Measurements from ENCODE around the gene TTC23.
A peak's percentile ranks its signal among the peaks of the same experiment; 100 is the strongest.

DNA sequence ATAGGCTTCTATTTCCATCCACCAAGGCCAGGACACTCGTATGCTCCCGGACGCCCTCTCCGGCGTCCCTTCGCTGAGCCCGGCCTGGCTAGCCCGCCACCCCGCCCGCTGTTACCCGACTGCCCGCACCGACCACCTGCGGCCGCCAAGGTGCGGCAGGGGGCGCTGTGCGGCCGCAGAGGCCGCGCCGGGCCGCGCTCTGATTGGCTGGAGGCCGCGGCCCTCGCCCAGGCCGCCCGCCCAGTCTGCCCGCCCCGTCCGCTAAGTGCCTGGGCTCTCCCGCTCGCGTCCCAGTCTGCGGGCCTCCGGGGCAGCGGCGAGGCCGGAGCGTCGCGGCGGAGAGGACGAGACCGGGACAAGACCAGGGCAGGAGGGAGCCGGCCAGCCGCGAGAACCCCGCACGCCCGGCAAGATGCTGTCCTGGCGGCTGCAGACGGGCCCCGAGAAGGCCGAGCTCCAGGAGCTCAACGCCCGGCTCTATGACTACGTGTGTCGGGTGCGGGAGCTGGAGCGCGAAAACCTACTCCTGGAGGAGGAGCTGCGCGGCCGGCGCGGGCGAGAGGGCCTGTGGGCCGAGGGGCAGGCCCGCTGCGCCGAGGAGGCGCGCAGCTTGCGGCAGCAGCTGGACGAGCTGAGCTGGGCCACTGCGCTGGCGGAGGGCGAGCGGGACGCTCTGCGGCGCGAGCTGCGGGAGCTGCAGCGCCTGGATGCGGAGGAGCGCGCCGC, 144.4 kb downstream of the TTC23 start, which contains the start of gene SYNM:
- peak in 2 of 3 experiments; percentile 52 to 79 for TF ChIP-seq CTCF (optimal IDR thresholded peaks at IDR 0.05 in 1 of 3, IDR thresholded peaks at IDR 0.05 in 1 of 3, conservative IDR thresholded peaks at IDR 0.05 in 1 of 3; ENCODE audit: extremely low read depth in 1 of 3, insufficient read depth in 2 of 3, low read length in 3 of 3)
- no peak for TF ChIP-seq EZH2 (IDR thresholded peaks at IDR 0.05; ENCODE audit: low read length)
